H9 (cell line): ENCODE results near the gene NAA35. TPM values are rescaled to one million over a fixed set of nuclear protein-coding genes. Genes with fewer than 3 reads are reported as not detected.

Experiments used
- DNase-seq: peaks from one replicate; pipeline ENCODE4 v3.0.0-alpha.2; 2017
- H2AFZ ChIP-seq: one replicate; pipeline ENCODE4 v1.6.1; 2013; ENCODE audit warnings: mild to moderate bottlenecking, low read length, control low read depth, moderate library complexity
- H2AK5ac ChIP-seq: 2 replicates; pipeline ENCODE4 v1.6.1; 2013; ENCODE audit warnings: low read length, control low read depth, mixed read lengths; ENCODE audit not compliant: insufficient read length
- H2BK120ac ChIP-seq: one replicate; pipeline ENCODE4 v1.6.1; 2013; ENCODE audit warnings: low read depth, mild to moderate bottlenecking, low read length, control low read depth, inconsistent platforms; ENCODE audit not compliant: poor library complexity, severe bottlenecking
- H2BK12ac ChIP-seq: 2 replicates; pipeline ENCODE4 v1.6.1; 2013; ENCODE audit warnings: low read length, control low read depth, mixed read lengths, low read depth; ENCODE audit not compliant: insufficient read length
- H2BK15ac ChIP-seq: 2 replicates; pipeline ENCODE4 v1.6.1; 2013; ENCODE audit warnings: low read depth, low read length, control low read depth
- H2BK20ac ChIP-seq: one replicate; pipeline ENCODE4 v1.6.1; 2013; ENCODE audit warnings: low read depth, mild to moderate bottlenecking, low read length, control low read depth, inconsistent platforms; ENCODE audit not compliant: poor library complexity, severe bottlenecking
- H2BK5ac ChIP-seq: 2 replicates; pipeline ENCODE4 v1.6.1; 2013; ENCODE audit warnings: low read length, control low read depth, mixed read lengths; ENCODE audit not compliant: insufficient read length
- H3K14ac ChIP-seq: 2 replicates; pipeline ENCODE4 v1.6.1; 2013; ENCODE audit warnings: low read length, control low read depth; ENCODE audit not compliant: insufficient read depth
- H3K18ac ChIP-seq: 2 replicates; pipeline ENCODE4 v1.6.1; 2013; ENCODE audit warnings: low read depth, mild to moderate bottlenecking, mixed read lengths, low read length, control low read depth; ENCODE audit not compliant: insufficient read length
- H3K23ac ChIP-seq: 2 replicates; pipeline ENCODE4 v1.6.1; 2013; ENCODE audit warnings: low read length, control low read depth, mixed read lengths, low read depth; ENCODE audit not compliant: insufficient read length
- H3K23me2 ChIP-seq: 2 replicates; pipeline ENCODE4 v1.6.1; 2013; ENCODE audit warnings: low read depth, mild to moderate bottlenecking, mixed read lengths, low read length, control low read depth; ENCODE audit not compliant: insufficient read length, poor library complexity, severe bottlenecking
- H3K27ac ChIP-seq: 2 replicates; pipeline ENCODE4 v1.5.1; 2013; ENCODE audit warnings: low read length, control low read depth, mixed read lengths, low read depth; ENCODE audit not compliant: insufficient read length
- H3K27me3 ChIP-seq: 2 replicates; pipeline ENCODE4 v1.6.1; 2013; ENCODE audit warnings: low read length, control low read depth, inconsistent platforms; ENCODE audit not compliant: insufficient read depth
- H3K4ac ChIP-seq: 2 replicates; pipeline ENCODE4 v1.6.1; 2013; ENCODE audit warnings: low read depth, mild to moderate bottlenecking, control low read depth, inconsistent platforms, low read length, moderate library complexity
- H3K4me1 ChIP-seq: 2 replicates; pipeline ENCODE4 v1.6.1; 2013; ENCODE audit warnings: low read length, control low read depth, inconsistent platforms; ENCODE audit not compliant: insufficient read depth
- H3K4me2 ChIP-seq: 2 replicates; pipeline ENCODE4 v1.6.1; 2013; ENCODE audit warnings: low read length, control low read depth, mixed read lengths; ENCODE audit not compliant: insufficient read length, insufficient read depth
- H3K56ac ChIP-seq: 2 replicates; pipeline ENCODE4 v1.6.1; 2013; ENCODE audit warnings: low read depth, mild to moderate bottlenecking, mixed read lengths, low read length, control low read depth; ENCODE audit not compliant: insufficient read length
- H3K79me1 ChIP-seq: 2 replicates; pipeline ENCODE4 v1.6.1; 2013; ENCODE audit warnings: low read depth, mild to moderate bottlenecking, moderate library complexity, low read length, control low read depth, inconsistent platforms; ENCODE audit not compliant: insufficient read depth, poor library complexity, severe bottlenecking
- H3K79me2 ChIP-seq: 2 replicates; pipeline ENCODE4 v1.6.1; 2013; ENCODE audit warnings: low read length, control low read depth, inconsistent platforms; ENCODE audit not compliant: insufficient read depth
- H3K9ac ChIP-seq: 2 replicates; pipeline ENCODE4 v1.6.1; 2013; ENCODE audit warnings: low read length, control low read depth, mixed read lengths; ENCODE audit not compliant: insufficient read length; ENCODE audit errors: extremely low read depth
- H3K9me3 ChIP-seq: one replicate; pipeline ENCODE4 v1.6.1; 2013; ENCODE audit warnings: low read depth, low read length, inconsistent platforms; ENCODE audit not compliant: control insufficient read depth
- H3T11ph ChIP-seq: one replicate; pipeline ENCODE4 v1.6.1; 2013; ENCODE audit warnings: mild to moderate bottlenecking, low read length, control low read depth, inconsistent platforms
- H4K20me1 ChIP-seq: one replicate; pipeline ENCODE4 v1.6.1; 2013; ENCODE audit not compliant: control insufficient read depth, insufficient read length, insufficient read depth
- H4K5ac ChIP-seq: 2 replicates; pipeline ENCODE4 v1.6.1; 2013; ENCODE audit warnings: low read depth, mild to moderate bottlenecking, mixed read lengths, low read length, control low read depth; ENCODE audit not compliant: insufficient read length
- H4K8ac ChIP-seq: replicated peaks from 2 replicates; pipeline ENCODE4 v1.6.1; 2013; ENCODE audit warnings: low read length, control low read depth, mixed read lengths, low read depth; ENCODE audit not compliant: insufficient read length
- H4K91ac ChIP-seq: 2 replicates; pipeline ENCODE4 v1.6.1; 2013; ENCODE audit warnings: low read depth, mild to moderate bottlenecking, moderate library complexity, mixed read lengths, low read length, control low read depth; ENCODE audit not compliant: insufficient read length
- H3K27ac Mint-ChIP-seq, 3 experiments: 2 replicates in 2 of 3; 3 replicates in 1 of 3; pipeline ENCODE4 v1.8.0; 2020 to 2021; ENCODE audit warnings: mixed read lengths in 3 of 3, mild to moderate bottlenecking in 1 of 3, moderate library complexity in 1 of 3
- H3K27me3 Mint-ChIP-seq: 2 replicates; pipeline ENCODE4 v1.8.0; 2021; ENCODE audit warnings: low read depth, mild to moderate bottlenecking, moderate library complexity, mixed read lengths
- H3K36me3 Mint-ChIP-seq, 3 experiments: 2 replicates in 2 of 3; 3 replicates in 1 of 3; pipeline ENCODE4 v1.8.0; 2020 to 2021; ENCODE audit warnings: low read depth in 3 of 3, mixed read lengths in 3 of 3; ENCODE audit not compliant: insufficient read depth in 1 of 3
- H3K4me1 Mint-ChIP-seq, 2 experiments: 2 replicates each; pipeline ENCODE4 v1.8.0; 2020; ENCODE audit warnings: mixed read lengths in 2 of 2
- H3K4me3 Mint-ChIP-seq, 2 experiments: 2 replicates in 1 of 2; 3 replicates in 1 of 2; pipeline ENCODE4 v1.8.0; 2020 to 2021; ENCODE audit warnings: mild to moderate bottlenecking in 2 of 2, mixed read lengths in 2 of 2, moderate library complexity in 1 of 2
- H3K9me3 Mint-ChIP-seq, 2 experiments: 2 replicates in 1 of 2; 3 replicates in 1 of 2; pipeline ENCODE4 v1.8.0; 2020; ENCODE audit warnings: mild to moderate bottlenecking in 2 of 2, mixed read lengths in 2 of 2, moderate library complexity in 1 of 2
- CTCF ChIP-seq: fragments of 200-600 bp; sonication (generic); conservative IDR thresholded peaks from 3 replicates; pipeline ENCODE4 v1.8.0; 2021; ENCODE audit warnings: antibody characterized with exemption, mild to moderate bottlenecking
- WGBS: extraction: QIAGEN DNeasy Blood & Tissue Kit; methylation state at CpG from one replicate; pipeline ENCODE4 v1.1.7; 2013; ENCODE audit warnings: missing lambda C conversion rate, low lambda C conversion rate, mixed read lengths; ENCODE audit not compliant: insufficient read length; ENCODE audit errors: extremely low coverage; 5-methylcytosine and 5-hydroxymethylcytosine counted together
- total RNA-seq: library from RNA; stranded (reverse); gene quantifications from 2 replicates; pipeline ENCODE4 v1.2.1, GENCODE V29; 2021

NAA35 gene
- total RNA-seq, 1 experiment from 2014 or later, result 38.6 TPM

- H4K8ac ChIP-seq, result no peak overlapping the region
- no peak overlapping the region for H2AK5ac ChIP-seq
- no peak overlapping the region for H2BK20ac ChIP-seq
- no peak overlapping the region for H3K14ac ChIP-seq
- H4K91ac ChIP-seq, result no peak overlapping the region
- H3K9ac ChIP-seq, result no peak overlapping the region
- no peaks in the 10 kb centered on the region for H3K9me3 ChIP-seq
- DNase-seq, result peak; percentile 68
- H3K27me3 ChIP-seq, result no peaks in the 10 kb centered on the region; the same call in 1 of the 2 replicates
- Mint-ChIP-seq H3K9me3 (no peaks in the 10 kb centered on the region), H3K27me3 (no peaks in the 10 kb centered on the region), H3K4me1 (peaks cover 3 to 16% of the 10 kb centered on the region in 2 experiments; a peak in 3 of 4 replicates), H3K36me3 (peaks cover 46 to 73% (median 70%) of the 10 kb centered on the region in 3 experiments; a peak in 6 of 7 replicates), H3K4me3 (no peak overlapping the region), H3K27ac (no peak overlapping the region; a peak in 1 of 7 replicates)
- no peaks in the 10 kb centered on the region for H4K20me1 ChIP-seq
- H3T11ph ChIP-seq, result no peak overlapping the region
- no peak overlapping the region for H2AFZ ChIP-seq
- H2BK12ac ChIP-seq, result no peak overlapping the region
- H3K27ac ChIP-seq, result no peak overlapping the region
- H3K4ac ChIP-seq, result no peak overlapping the region
- no peaks in the 10 kb centered on the region for H3K23me2 ChIP-seq
- peak; percentile 78 for TF ChIP-seq CTCF
- no peaks in the 10 kb centered on the region for H3K79me1 ChIP-seq
- H3K23ac ChIP-seq, result no peak overlapping the region
- no peak overlapping the region for H3K4me2 ChIP-seq
- no CpG with 5 or more reads among the region's 17 CpGs for WGBS
- no peak overlapping the region for H3K56ac ChIP-seq
- no peak overlapping the region for H2BK5ac ChIP-seq
- no peak overlapping the region for H3K18ac ChIP-seq
- no peak overlapping the region for H2BK15ac ChIP-seq
- H3K79me2 ChIP-seq, result no peaks in the 10 kb centered on the region
- no peak overlapping the region for H4K5ac ChIP-seq
- H2BK120ac ChIP-seq, result no peak overlapping the region
- no peaks in the 10 kb centered on the region for H3K4me1 ChIP-seq
Observed at GRCh38 chr9:86034863-86035734, 94.2 kb downstream of the NAA35 start.
